ENCODE results near the gene SERPIND1.

SERPIND1 gene

GRCh38 chr22:20788627-20789344, 14.9 kb downstream of the SERPIND1 start:
- no peak for DNase-seq (ENCODE audit: low read depth in 2 of 2, low spot score in 1 of 2)

GRCh38 chr22:20792221-20792965, 18.5 kb downstream of the SERPIND1 start:
- DNase-seq (ENCODE audit: low read depth in 2 of 2, low spot score in 1 of 2) = no peak

- DNase-seq (ENCODE audit: low read depth in 2 of 2, low spot score in 1 of 2) = no peak
Observed at GRCh38 chr22:20792966-20793728, 19.2 kb downstream of the SERPIND1 start.

GRCh38 chr22:20793748-20794649, 20.1 kb downstream of the SERPIND1 start:
- no peak for DNase-seq (ENCODE audit: low read depth in 2 of 2, low spot score in 1 of 2)

GRCh38 chr22:20794650-20795413, 20.9 kb downstream of the SERPIND1 start:
- no peak for DNase-seq (ENCODE audit: low read depth in 2 of 2, low spot score in 1 of 2)

- no peak for DNase-seq (ENCODE audit: low read depth in 2 of 2, low spot score in 1 of 2)
Observed at GRCh38 chr22:20796731-20797130, 22.8 kb downstream of the SERPIND1 start.

GRCh38 chr22:20798218-20798617, 24.3 kb downstream of the SERPIND1 start:
- DNase-seq (ENCODE audit: low read depth in 2 of 2, low spot score in 1 of 2) = no peak

- no peak for DNase-seq (ENCODE audit: low read depth in 2 of 2, low spot score in 1 of 2)
Observed at GRCh38 chr22:20798974-20799373, 25.1 kb downstream of the SERPIND1 start.

- DNase-seq (ENCODE audit: low read depth in 2 of 2, low spot score in 1 of 2) = no peak
Observed at GRCh38 chr22:20799449-20799848, 25.5 kb downstream of the SERPIND1 start.

- no peak for DNase-seq (ENCODE audit: low read depth in 2 of 2, low spot score in 1 of 2)
Observed at GRCh38 chr22:20802452-20802851, 28.5 kb downstream of the SERPIND1 start.

- no peak for DNase-seq (ENCODE audit: low read depth in 2 of 2, low spot score in 1 of 2)
Observed at GRCh38 chr22:20802922-20803553, 29.1 kb downstream of the SERPIND1 start.

GRCh38 chr22:20803696-20804324, 29.9 kb downstream of the SERPIND1 start:
- DNase-seq (ENCODE audit: low read depth in 2 of 2, low spot score in 1 of 2) = no peak

- DNase-seq (ENCODE audit: low read depth in 2 of 2, low spot score in 1 of 2) = no peak
Observed at GRCh38 chr22:20804650-20805049, 30.7 kb downstream of the SERPIND1 start.

GRCh38 chr22:20805972-20806471, 32.1 kb downstream of the SERPIND1 start:
- DNase-seq (ENCODE audit: low read depth in 2 of 2, low spot score in 1 of 2) = no peak

GRCh38 chr22:20807315-20807752, 33.4 kb downstream of the SERPIND1 start:
- no peak for DNase-seq (ENCODE audit: low read depth in 2 of 2, low spot score in 1 of 2)

GRCh38 chr22:20808844-20809243, 34.9 kb downstream of the SERPIND1 start:
- no peak for DNase-seq (ENCODE audit: low read depth in 2 of 2, low spot score in 1 of 2)

- DNase-seq (ENCODE audit: low read depth in 2 of 2, low spot score in 1 of 2) = no peak
Observed at GRCh38 chr22:20809538-20810185, 35.7 kb downstream of the SERPIND1 start.

GRCh38 chr22:20810645-20811044, 36.7 kb downstream of the SERPIND1 start:
- DNase-seq (ENCODE audit: low read depth in 2 of 2, low spot score in 1 of 2) = peak in 1 of 2 donors; percentile 2

Data from stimulated activated CD8-positive, alpha-beta memory T cell treated with anti-CD3 and anti-CD28 coated beads, Interleukin-4, amount 100 ng/mL, for 4 hours (primary cell).